Chondrocyte (in vitro differentiated cells): ENCODE data around the gene KREMEN1. TPM values are rescaled to one million over a fixed set of nuclear protein-coding genes. Genes with fewer than 3 reads are reported as not detected.

ENCODE experiments used
- DNase-seq: peaks from one replicate; pipeline ENCODE4 v3.0.0; 2021; ENCODE audit warnings: mixed read lengths, low spot score
- H3K27ac Mint-ChIP-seq: one replicate; pipeline ENCODE4 v1.8.0; 2021; ENCODE audit warnings: mild to moderate bottlenecking, moderate library complexity, mixed read lengths; ENCODE audit not compliant: unreplicated experiment
- H3K27me3 Mint-ChIP-seq: 2 replicates; pipeline ENCODE4 v1.8.0; 2021; ENCODE audit warnings: low read depth, mixed read lengths
- H3K36me3 Mint-ChIP-seq: 2 replicates; pipeline ENCODE4 v1.8.0; 2021; ENCODE audit warnings: low read depth, mixed read lengths
- H3K4me1 Mint-ChIP-seq: 2 replicates; pipeline ENCODE4 v1.8.0; 2021; ENCODE audit warnings: low read depth, mild to moderate bottlenecking, mixed read lengths
- H3K4me3 Mint-ChIP-seq: one replicate; pipeline ENCODE4 v1.8.0; 2021; ENCODE audit warnings: mild to moderate bottlenecking, moderate library complexity, mixed read lengths; ENCODE audit not compliant: unreplicated experiment
- H3K9me3 Mint-ChIP-seq: 2 replicates; pipeline ENCODE4 v1.8.0; 2021; ENCODE audit warnings: low read depth, mixed read lengths
- total RNA-seq: library from RNA; stranded (reverse); gene quantifications from 3 replicates; pipeline ENCODE4 v1.2.1, GENCODE V29; 2021
- TF ChIP-seq, protein P1 (sequence below): fragments of 200-600 bp; sonication (generic); IDR thresholded peaks from 2 replicates; pipeline ENCODE4 v1.5.0; 2021; ENCODE audit warnings: antibody characterized with exemption, mild to moderate bottlenecking, moderate library complexity

The KREMEN1 gene
- total RNA-seq, 1 donor from 2014 or later, result 7.3 TPM

DNA sequence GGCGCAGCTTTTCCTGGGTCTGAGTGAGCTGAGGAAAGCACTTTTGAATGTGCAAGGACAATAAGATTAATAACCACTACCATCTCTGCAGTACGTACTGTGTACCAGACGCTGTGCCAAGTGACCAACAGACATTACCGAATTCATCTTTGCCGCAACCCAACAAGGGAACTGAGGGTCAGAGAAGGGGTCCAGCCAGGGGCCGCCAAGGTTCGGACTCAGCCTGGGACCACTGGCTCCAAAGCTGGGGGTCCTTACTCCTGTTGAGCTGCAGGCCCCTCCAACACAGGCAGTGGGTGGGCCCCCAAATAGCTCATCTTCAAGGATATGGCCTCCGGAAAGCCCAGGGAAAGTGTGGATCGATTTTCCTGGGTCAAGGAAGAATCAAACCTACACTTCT is 77.9 kb downstream of the KREMEN1 start:
- DNase-seq, result peak; percentile 56
- TF ChIP-seq, protein P1, sequence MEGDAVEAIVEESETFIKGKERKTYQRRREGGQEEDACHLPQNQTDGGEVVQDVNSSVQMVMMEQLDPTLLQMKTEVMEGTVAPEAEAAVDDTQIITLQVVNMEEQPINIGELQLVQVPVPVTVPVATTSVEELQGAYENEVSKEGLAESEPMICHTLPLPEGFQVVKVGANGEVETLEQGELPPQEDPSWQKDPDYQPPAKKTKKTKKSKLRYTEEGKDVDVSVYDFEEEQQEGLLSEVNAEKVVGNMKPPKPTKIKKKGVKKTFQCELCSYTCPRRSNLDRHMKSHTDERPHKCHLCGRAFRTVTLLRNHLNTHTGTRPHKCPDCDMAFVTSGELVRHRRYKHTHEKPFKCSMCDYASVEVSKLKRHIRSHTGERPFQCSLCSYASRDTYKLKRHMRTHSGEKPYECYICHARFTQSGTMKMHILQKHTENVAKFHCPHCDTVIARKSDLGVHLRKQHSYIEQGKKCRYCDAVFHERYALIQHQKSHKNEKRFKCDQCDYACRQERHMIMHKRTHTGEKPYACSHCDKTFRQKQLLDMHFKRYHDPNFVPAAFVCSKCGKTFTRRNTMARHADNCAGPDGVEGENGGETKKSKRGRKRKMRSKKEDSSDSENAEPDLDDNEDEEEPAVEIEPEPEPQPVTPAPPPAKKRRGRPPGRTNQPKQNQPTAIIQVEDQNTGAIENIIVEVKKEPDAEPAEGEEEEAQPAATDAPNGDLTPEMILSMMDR, result no peak
- Mint-ChIP-seq H3K27me3 (peaks cover 3% of the 10 kb centered on the region), H3K27ac (no peak overlapping the region), H3K9me3 (no peaks in the 10 kb centered on the region), H3K4me3 (no peak overlapping the region), H3K4me1 (peaks cover 15% of the 10 kb centered on the region), H3K36me3 (no peaks in the 10 kb centered on the region)

DNA sequence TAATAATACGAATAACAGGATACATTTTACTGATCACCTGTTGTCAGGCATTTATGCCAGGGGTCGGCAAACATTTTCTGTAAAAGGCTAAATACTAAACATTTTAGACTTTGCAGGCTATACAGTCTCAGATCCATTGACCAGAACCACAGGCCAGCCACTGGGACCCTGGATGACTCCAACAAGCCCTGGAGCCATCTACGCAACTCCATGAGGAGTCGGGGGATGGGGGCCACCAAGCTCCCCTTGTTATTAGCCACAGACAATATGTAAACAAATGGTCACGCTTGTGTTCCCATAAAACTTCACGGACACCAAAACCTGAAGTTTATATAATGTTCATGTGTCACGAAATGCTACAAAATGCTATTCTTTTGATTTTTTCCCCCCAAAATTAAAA is 78.5 kb downstream of the KREMEN1 start:
- Mint-ChIP-seq H3K4me1 (peaks cover 15% of the 10 kb centered on the region), H3K27me3 (peaks cover 3% of the 10 kb centered on the region), H3K36me3 (no peaks in the 10 kb centered on the region), H3K4me3 (no peak overlapping the region), H3K9me3 (no peaks in the 10 kb centered on the region), H3K27ac (no peak overlapping the region)
- TF ChIP-seq, protein P1, result no peak
- DNase-seq, result peak; percentile 27

DNA sequence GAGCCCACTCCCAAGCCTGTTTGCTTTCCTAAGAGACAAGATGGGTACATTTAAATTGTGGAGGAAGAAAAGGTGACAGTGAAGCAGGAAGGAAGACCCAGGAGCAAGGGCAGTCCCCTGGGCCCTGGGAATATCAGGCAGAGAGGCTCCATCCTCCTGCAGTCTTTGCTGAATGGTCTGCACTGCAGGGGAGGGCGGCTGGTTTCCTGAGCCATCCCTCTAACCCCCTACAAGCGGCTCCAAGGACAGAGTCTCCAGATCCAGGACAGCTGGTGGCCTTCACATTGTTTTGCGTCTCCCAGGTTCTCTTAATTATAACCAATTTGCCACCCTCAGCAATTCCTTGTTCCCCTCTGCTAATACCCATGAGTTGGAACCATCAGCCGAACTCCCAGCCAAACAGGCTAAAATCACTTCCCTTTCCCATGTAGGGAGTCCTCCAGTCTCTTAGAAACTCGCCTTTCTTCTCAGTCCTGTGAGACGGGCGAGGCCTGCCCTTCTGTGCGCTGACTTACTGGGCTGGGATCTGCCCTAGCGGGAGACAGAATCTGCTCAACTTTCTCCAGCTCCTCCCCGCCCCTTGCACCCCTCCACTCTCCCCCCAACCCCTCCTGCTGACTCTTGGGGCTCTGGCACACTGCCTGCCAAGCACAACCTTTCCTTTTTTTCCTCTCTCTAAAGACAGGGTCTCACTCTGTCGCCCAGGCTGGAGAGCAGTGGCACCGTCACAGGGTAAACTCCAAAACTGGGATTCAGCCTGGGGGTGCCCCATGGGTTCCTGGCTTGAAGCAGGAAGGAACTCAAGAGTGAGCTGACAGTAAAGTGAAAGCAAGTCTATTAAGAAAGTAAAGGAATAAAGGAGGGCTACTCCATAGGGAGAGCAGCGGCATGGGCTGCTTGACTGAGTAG is 79.5 kb downstream of the KREMEN1 start:
- H3K4me3 Mint-ChIP-seq, result no peak overlapping the region
- no peak overlapping the region for H3K27ac Mint-ChIP-seq
- DNase-seq, result peak; percentile 43
- H3K27me3 Mint-ChIP-seq, result peaks cover 2% of the 10 kb centered on the region
- H3K9me3 Mint-ChIP-seq, result no peaks in the 10 kb centered on the region
- peaks cover 13% of the 10 kb centered on the region for H3K4me1 Mint-ChIP-seq
- TF ChIP-seq, protein P1, result no peak
- H3K36me3 Mint-ChIP-seq, result no peaks in the 10 kb centered on the region

DNA sequence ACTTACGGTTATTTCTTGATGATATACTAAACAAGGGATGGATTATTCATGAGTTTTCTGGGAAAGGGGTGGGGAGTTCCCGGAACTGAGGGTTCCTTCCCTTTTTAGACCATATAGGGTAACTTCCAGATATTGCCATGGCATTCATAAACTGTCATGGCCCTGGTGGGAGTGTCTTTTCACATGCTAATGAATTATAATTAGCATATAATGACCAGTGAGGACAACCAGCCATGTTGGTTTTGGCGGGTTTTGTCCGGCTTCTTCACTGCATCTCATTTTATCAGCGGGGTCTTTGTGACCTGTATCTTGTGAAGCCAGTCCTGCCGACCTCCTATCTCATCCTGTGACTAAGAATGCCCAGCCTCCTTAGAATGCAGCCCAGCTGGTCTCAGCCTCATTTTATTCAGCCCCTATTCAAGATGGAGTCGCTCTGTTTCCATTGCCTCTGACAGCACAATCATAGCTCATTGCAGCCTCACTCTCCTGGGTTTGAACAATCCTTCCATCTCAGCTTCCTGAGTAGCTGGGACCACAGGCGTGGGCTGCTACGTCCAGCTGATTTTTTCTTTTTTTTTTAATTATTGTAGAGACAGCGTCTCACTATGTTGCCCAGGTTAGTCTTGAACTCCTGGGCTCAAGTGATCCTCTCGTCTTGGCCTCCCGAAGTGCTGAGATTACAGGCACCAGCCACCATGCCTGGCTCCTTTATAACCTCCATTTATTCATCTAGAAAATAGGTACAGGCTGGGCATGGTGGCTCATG is 80.3 kb downstream of the KREMEN1 start:
- TF ChIP-seq, protein P1, result no peak
- Mint-ChIP-seq H3K4me1 (peaks cover 6% of the 10 kb centered on the region), H3K27ac (no peak overlapping the region), H3K36me3 (no peaks in the 10 kb centered on the region), H3K27me3 (peaks cover 2% of the 10 kb centered on the region), H3K4me3 (no peak overlapping the region), H3K9me3 (no peaks in the 10 kb centered on the region)
- DNase-seq, result peak; percentile 10

DNA sequence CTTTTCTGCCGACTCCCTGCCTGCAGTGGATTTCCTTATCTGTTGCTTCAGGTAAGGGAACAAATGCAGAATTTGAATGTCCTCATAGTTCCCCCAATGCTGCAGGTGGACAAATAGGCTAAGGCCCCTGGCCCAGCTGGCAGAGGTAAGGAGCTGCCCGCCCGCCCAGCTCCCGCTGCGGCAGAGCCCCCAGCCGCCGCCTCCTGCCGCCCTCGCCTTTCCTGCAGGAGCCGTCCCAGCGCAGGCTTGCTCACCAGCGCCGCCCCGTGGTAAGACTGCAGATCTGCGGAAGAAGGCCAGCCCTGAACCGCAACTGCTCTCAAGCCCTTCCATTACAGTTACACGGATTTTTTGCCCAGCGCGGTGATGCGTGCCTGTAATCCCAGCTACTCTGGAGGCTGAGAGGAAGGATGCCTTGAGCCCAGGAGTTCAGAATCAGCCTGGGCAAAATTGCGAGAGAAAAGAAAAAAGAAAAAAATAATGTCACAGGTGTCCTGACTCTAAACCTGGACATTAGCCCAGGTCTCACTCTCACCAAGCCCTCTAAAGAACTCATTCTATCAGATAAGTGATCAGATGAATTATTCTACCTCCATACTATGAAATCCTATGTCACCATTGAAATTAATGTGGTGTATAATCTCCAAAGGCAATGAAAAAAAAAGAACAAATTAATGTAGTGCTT is 81.7 kb downstream of the KREMEN1 start:
- H3K36me3 Mint-ChIP-seq, result no peaks in the 10 kb centered on the region
- TF ChIP-seq, protein P1, result peak; percentile 96
- DNase-seq, result peak; percentile 86

More for the DNA sequence above, 81.7 kb downstream of the KREMEN1 start:
- Mint-ChIP-seq H3K4me1 (peaks cover 6% of the 10 kb centered on the region), H3K27me3 (peaks cover 2% of the 10 kb centered on the region), H3K9me3 (no peaks in the 10 kb centered on the region), H3K4me3 (peak overlapping the region; percentile 35), H3K27ac (no peak overlapping the region)
